Cardiac muscle cell (in vitro differentiated cells and primary cell): ENCODE data around the gene LRMDA. TPM values are rescaled to one million over a fixed set of nuclear protein-coding genes. Genes with fewer than 3 reads are reported as not detected.

Source experiments
- DNase-seq, 2 donors: peaks; one replicate each; pipeline versions ENCODE4 v3.0.0 to v3.0.0-alpha.2; 2010 to 2017; ENCODE audit warnings: low read depth in 1 of 2, low spot score in 1 of 2
- H3K27ac ChIP-seq: fragments of 200-600 bp; sonication (generic); 2 replicates; pipeline ENCODE4 v1.5.1; 2016
- H3K27me3 ChIP-seq: fragments of 200-600 bp; sonication (generic); 2 replicates; pipeline ENCODE4 v1.6.0; 2016; ENCODE audit warnings: control low read depth
- H3K36me3 ChIP-seq: fragments of 200-600 bp; sonication (generic); 2 replicates; pipeline ENCODE4 v1.5.1; 2016; ENCODE audit warnings: control low read depth
- H3K4me1 ChIP-seq: fragments of 200-600 bp; sonication (generic); 2 replicates; pipeline ENCODE4 v1.8.1; 2017; ENCODE audit warnings: low read depth, mild to moderate bottlenecking, mixed run types
- H3K4me3 ChIP-seq: fragments of 200-600 bp; sonication (generic); 2 replicates; pipeline ENCODE4 v1.5.1; 2016; ENCODE audit warnings: mild to moderate bottlenecking
- H3K9me3 ChIP-seq: fragments of 200-600 bp; sonication (generic); 2 replicates; pipeline ENCODE4 v1.5.1; 2017; ENCODE audit warnings: low read depth, mild to moderate bottlenecking, control low read depth
- polyA plus RNA-seq: library from polyadenylated mRNA; unstranded; fragments of >200 nt; fragmentation: Nextera tagmentation; extraction: Ambion mirVana; gene quantifications from 2 replicates; pipeline ENCODE4 v1.2.1, GENCODE V29; 2016
- total RNA-seq: library from RNA; depleted of rRNA; stranded (reverse); fragments of >200 nt; gene quantifications from 2 replicates; pipeline ENCODE4 v1.2.3, GENCODE V29; 2016
- TF ChIP-seq, protein P1 (sequence below): IDR thresholded peaks from 2 replicates; pipeline ENCODE4 v1.5.1; 2012; ENCODE audit warnings: low read depth, mild to moderate bottlenecking, low read length

The LRMDA gene
- total and polyA plus RNA-seq, 2 experiments from 2014 or later, result 6.2 to 11.7 TPM

DNA sequence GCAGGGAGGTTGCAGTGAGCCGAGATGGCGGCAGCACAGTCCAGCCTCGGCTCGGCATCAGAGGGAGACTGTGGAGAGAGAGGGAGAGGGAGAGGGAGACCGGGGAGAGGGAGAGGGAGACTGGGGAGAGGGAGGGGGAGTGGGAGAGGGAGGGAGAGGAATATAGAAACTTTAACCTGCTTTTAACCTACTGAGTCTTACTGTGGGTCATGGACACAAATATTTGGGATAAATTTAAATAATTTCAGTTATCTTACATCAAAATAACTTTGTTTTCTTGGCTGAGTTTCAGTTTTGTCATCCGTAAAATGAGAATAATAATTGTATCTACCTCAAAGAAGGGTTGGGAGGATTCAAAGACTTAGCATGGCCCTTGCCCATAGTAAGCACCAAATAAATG lies 319.8 kb downstream of the LRMDA start:
- TF ChIP-seq, protein P1, sequence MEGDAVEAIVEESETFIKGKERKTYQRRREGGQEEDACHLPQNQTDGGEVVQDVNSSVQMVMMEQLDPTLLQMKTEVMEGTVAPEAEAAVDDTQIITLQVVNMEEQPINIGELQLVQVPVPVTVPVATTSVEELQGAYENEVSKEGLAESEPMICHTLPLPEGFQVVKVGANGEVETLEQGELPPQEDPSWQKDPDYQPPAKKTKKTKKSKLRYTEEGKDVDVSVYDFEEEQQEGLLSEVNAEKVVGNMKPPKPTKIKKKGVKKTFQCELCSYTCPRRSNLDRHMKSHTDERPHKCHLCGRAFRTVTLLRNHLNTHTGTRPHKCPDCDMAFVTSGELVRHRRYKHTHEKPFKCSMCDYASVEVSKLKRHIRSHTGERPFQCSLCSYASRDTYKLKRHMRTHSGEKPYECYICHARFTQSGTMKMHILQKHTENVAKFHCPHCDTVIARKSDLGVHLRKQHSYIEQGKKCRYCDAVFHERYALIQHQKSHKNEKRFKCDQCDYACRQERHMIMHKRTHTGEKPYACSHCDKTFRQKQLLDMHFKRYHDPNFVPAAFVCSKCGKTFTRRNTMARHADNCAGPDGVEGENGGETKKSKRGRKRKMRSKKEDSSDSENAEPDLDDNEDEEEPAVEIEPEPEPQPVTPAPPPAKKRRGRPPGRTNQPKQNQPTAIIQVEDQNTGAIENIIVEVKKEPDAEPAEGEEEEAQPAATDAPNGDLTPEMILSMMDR, result no peak
- Histone ChIP-seq H3K9me3 (no peaks in the 10 kb centered on the region), H3K4me3 (no peak overlapping the region), H3K27me3 (no peaks in the 10 kb centered on the region), H3K4me1 (no peaks in the 10 kb centered on the region), H3K36me3 (no peaks in the 10 kb centered on the region), H3K27ac (no peak overlapping the region)
- DNase-seq, result no peak

DNA sequence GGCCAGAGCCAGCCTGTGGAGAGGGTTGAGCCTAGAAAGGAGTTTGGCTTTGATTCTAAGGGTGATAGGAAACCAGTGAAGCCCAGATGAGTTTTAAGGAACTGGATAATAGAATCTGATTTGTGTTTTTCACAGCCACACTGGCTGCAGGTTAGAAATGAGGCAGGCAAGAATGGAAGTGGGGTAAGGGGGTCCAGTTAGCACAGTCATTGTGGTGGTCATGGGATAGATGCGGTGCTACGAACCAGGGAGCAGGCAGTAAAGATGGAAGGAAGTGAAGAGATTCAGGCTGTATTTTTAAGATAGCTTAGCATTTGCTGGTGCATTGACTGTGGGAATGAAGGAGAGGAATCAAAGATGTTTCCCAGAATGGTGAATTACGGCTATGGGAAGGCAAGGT lies 322.2 kb downstream of the LRMDA start:
- Histone ChIP-seq H3K27ac (no peak overlapping the region), H3K9me3 (no peaks in the 10 kb centered on the region), H3K4me3 (no peak overlapping the region), H3K4me1 (no peaks in the 10 kb centered on the region), H3K27me3 (no peaks in the 10 kb centered on the region), H3K36me3 (no peaks in the 10 kb centered on the region)
- no peak for DNase-seq
- TF ChIP-seq, protein P1, result no peak

DNA sequence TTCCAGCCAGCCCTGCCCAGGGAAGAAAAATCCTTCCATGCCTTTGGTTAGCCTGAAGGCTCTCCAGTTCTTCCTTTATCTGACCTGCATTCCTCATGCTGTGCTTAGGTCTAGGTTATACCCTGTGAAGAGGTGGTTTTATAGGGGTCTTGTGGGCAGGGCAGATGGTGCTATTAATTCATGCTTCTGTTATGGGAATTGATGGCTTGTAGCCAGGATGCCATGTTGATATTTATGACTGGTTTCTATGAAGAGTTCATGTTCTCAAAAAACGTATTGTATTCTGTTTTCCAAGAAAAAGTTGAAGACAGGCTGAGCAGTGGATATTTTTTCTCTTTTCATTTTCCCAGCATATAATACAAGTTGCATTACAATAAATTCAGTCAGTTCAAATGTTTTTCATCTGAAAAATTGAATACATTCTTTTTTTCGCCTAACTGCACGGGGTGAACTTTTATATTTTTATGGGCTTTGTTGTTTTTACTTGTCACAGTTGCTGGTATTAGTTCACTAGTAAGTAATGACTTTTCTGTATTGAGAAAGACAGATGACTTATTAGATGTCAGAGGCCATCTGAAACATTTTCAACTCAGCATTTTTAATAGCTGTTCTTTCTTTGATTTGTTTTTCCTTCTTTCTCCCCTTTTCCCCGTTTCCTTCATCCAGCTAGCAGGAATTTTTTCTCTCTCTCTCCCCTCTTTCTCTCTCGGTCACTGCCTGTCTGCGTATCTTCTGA lies 322.8 kb downstream of the LRMDA start:
- H3K27ac ChIP-seq, result no peak overlapping the region
- H3K9me3 ChIP-seq, result no peaks in the 10 kb centered on the region
- H3K4me3 ChIP-seq, result no peak overlapping the region
- TF ChIP-seq, protein P1, result no peak
- H3K36me3 ChIP-seq, result no peaks in the 10 kb centered on the region
- no peaks in the 10 kb centered on the region for H3K27me3 ChIP-seq
- DNase-seq, result no peak
- H3K4me1 ChIP-seq, result no peaks in the 10 kb centered on the region

DNA sequence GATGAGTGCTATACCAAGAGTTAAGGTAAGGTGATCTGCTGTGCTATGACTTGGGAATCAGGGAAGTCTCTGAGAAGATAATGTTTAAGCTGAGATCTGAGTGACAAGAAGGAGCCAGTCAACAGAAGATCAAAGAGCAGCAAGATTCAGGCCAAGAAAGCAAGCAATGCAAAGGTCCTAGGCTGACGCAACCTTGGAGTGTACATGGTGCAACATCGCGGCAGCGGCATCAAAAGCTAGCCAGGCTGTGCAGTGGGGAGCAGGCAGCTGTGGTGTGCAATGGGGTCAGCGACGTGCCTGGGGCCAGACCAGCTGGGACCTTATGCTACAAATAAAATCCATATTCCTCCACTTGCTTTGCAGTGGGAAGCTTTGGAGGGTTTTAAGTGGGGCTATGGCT lies 324.1 kb downstream of the LRMDA start:
- no peaks in the 10 kb centered on the region for H3K4me1 ChIP-seq
- H3K9me3 ChIP-seq, result no peaks in the 10 kb centered on the region
- H3K27ac ChIP-seq, result no peak overlapping the region
- DNase-seq, result no peak
- TF ChIP-seq, protein P1, result no peak
- H3K36me3 ChIP-seq, result no peaks in the 10 kb centered on the region
- no peak overlapping the region for H3K4me3 ChIP-seq
- H3K27me3 ChIP-seq, result no peaks in the 10 kb centered on the region

DNA sequence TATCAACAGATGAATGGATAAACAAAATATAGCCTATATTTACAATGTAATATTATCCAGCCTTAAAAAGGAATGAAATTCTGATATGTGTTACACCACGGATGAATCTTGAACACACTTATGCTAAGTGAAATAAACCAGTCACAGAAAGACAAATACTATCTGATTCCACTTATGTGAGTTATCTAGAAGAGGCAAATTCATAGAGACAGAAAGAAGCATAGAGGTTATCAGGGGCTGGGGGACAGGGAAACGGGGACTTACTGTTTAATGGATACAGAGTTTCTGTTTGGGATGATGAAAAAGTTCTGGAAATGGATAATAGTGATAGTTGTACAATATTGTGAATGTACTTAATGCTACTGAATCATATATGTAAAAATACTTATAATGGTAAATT lies 329.9 kb downstream of the LRMDA start:
- Histone ChIP-seq H3K27me3 (no peaks in the 10 kb centered on the region), H3K27ac (peak overlapping the region; percentile 4), H3K9me3 (no peaks in the 10 kb centered on the region), H3K4me3 (no peak overlapping the region), H3K36me3 (no peaks in the 10 kb centered on the region), H3K4me1 (peaks cover 25% of the 10 kb centered on the region)
- no peak for DNase-seq
- TF ChIP-seq, protein P1, result no peak
